ENCODE data around the gene UNC5C. TPM values are rescaled to one million over a fixed set of nuclear protein-coding genes. Genes with fewer than 3 reads are reported as not detected.

Gene UNC5C
- total RNA-seq, 1 donor from 2014 or later = 0.70 TPM

GRCh38 chr4:95550115-95550987 lies 1.6 kb upstream of the UNC5C start:
- Mint-ChIP-seq H3K9me3 (ENCODE audit: unreplicated experiment) (no peaks in the 10 kb centered on the region), H3K4me1 (ENCODE audit: unreplicated experiment) (peaks cover 17% of the 10 kb centered on the region), H3K4me3 (ENCODE audit: unreplicated experiment) (peak overlapping the region; percentile 83), H3K27me3 (ENCODE audit: unreplicated experiment) (peaks cover 73% of the 10 kb centered on the region), H3K27ac (ENCODE audit: unreplicated experiment) (peak overlapping the region; percentile 29), H3K36me3 (ENCODE audit: unreplicated experiment) (no peaks in the 10 kb centered on the region)
- DNase-seq (ENCODE audit: extremely low spot score, unreplicated experiment) = no peak
- no peak for TF ChIP-seq CTCF (IDR thresholded peaks at IDR 0.05)

- Mint-ChIP-seq H3K27me3 (ENCODE audit: unreplicated experiment) (peaks cover 68% of the 10 kb centered on the region), H3K4me1 (ENCODE audit: unreplicated experiment) (peaks cover 17% of the 10 kb centered on the region), H3K27ac (ENCODE audit: unreplicated experiment) (peak overlapping the region; percentile 29), H3K36me3 (ENCODE audit: unreplicated experiment) (no peaks in the 10 kb centered on the region), H3K9me3 (ENCODE audit: unreplicated experiment) (no peaks in the 10 kb centered on the region), H3K4me3 (ENCODE audit: unreplicated experiment) (peak overlapping the region; percentile 83)
- TF ChIP-seq CTCF (IDR thresholded peaks at IDR 0.05) = no peak
- no peak for DNase-seq (ENCODE audit: extremely low spot score, unreplicated experiment)
Observed at GRCh38 chr4:95549246-95550114, 707 bp upstream of the UNC5C start.

GRCh38 chr4:95547715-95548471 lies 880 bp downstream of the UNC5C start:
- Mint-ChIP-seq H3K27ac (ENCODE audit: unreplicated experiment) (no peak overlapping the region), H3K36me3 (ENCODE audit: unreplicated experiment) (no peaks in the 10 kb centered on the region), H3K27me3 (ENCODE audit: unreplicated experiment) (peaks cover 74% of the 10 kb centered on the region), H3K4me1 (ENCODE audit: unreplicated experiment) (peaks cover 17% of the 10 kb centered on the region), H3K9me3 (ENCODE audit: unreplicated experiment) (no peaks in the 10 kb centered on the region), H3K4me3 (ENCODE audit: unreplicated experiment) (peak overlapping the region; percentile 83)
- TF ChIP-seq CTCF (IDR thresholded peaks at IDR 0.05) = no peak
- DNase-seq (ENCODE audit: extremely low spot score, unreplicated experiment) = no peak

GRCh38 chr4:95546866-95547714 lies 1.7 kb downstream of the UNC5C start:
- Mint-ChIP-seq H3K4me1 (ENCODE audit: unreplicated experiment) (peaks cover 17% of the 10 kb centered on the region), H3K4me3 (ENCODE audit: unreplicated experiment) (peak overlapping the region; percentile 83), H3K27ac (ENCODE audit: unreplicated experiment) (no peak overlapping the region), H3K36me3 (ENCODE audit: unreplicated experiment) (no peaks in the 10 kb centered on the region), H3K9me3 (ENCODE audit: unreplicated experiment) (no peaks in the 10 kb centered on the region), H3K27me3 (ENCODE audit: unreplicated experiment) (peaks cover 74% of the 10 kb centered on the region)
- DNase-seq (ENCODE audit: extremely low spot score, unreplicated experiment) = no peak
- TF ChIP-seq CTCF (IDR thresholded peaks at IDR 0.05) = no peak

Measured in osteocyte (in vitro differentiated cells).